ENCODE data around the gene ELOVL6.

ELOVL6 gene

GRCh38 chr4:110211007-110211769 lies 12.8 kb upstream of the ELOVL6 start:
- no peaks in the 10 kb centered on the region for H3K36me3 ChIP-seq (replicated peaks; ENCODE audit: low read depth, low read length)
- H3K4me1 ChIP-seq (ENCODE audit: low read length), result no peaks in the 10 kb centered on the region
- H2AFZ ChIP-seq (ENCODE audit: low read depth, low read length), result peak overlapping the region; percentile 86
- H3K4me3 ChIP-seq (ENCODE audit: low read length), result no peak overlapping the region
- H3K9me3 ChIP-seq (ENCODE audit: insufficient read depth, low read length), result no peaks in the 10 kb centered on the region
- H3K27me3 ChIP-seq (ENCODE audit: low read depth, low read length), result no peaks in the 10 kb centered on the region
- no peak overlapping the region for H3K9ac ChIP-seq (ENCODE audit: low read length)
- peak; percentile 81 for TF ChIP-seq CTCF (IDR thresholded peaks at IDR 0.05; ENCODE audit: low read depth, low read length)
- TF ChIP-seq EZH2phosphoT487 (IDR thresholded peaks at IDR 0.05; ENCODE audit: low read depth), result no peak
- H4K20me1 ChIP-seq (ENCODE audit: insufficient read depth, low read length), result no peaks in the 10 kb centered on the region
- peak overlapping the region; percentile 55 for H3K4me2 ChIP-seq (ENCODE audit: low read length)
- H3K27ac ChIP-seq (ENCODE audit: low read length), result no peak overlapping the region
- no peaks in the 10 kb centered on the region for H3K79me2 ChIP-seq (ENCODE audit: low read length)

GRCh38 chr4:110208419-110208818 lies 10.0 kb upstream of the ELOVL6 start:
- Histone ChIP-seq H3K9me3 (ENCODE audit: insufficient read depth, low read length) (no peaks in the 10 kb centered on the region), H3K79me2 (ENCODE audit: low read length) (no peaks in the 10 kb centered on the region), H3K27ac (ENCODE audit: low read length) (no peak overlapping the region), H3K36me3 (replicated peaks; ENCODE audit: low read depth, low read length) (no peaks in the 10 kb centered on the region), H3K27me3 (ENCODE audit: low read depth, low read length) (no peaks in the 10 kb centered on the region), H3K4me3 (ENCODE audit: low read length) (no peak overlapping the region), H2AFZ (ENCODE audit: low read depth, low read length) (no peak overlapping the region), H3K4me1 (ENCODE audit: low read length) (no peaks in the 10 kb centered on the region), H3K4me2 (ENCODE audit: low read length) (no peak overlapping the region), H4K20me1 (ENCODE audit: insufficient read depth, low read length) (no peaks in the 10 kb centered on the region), H3K9ac (ENCODE audit: low read length) (no peak overlapping the region)
- TF ChIP-seq CTCF (IDR thresholded peaks at IDR 0.05; ENCODE audit: low read depth, low read length), result no peak
- no peak for TF ChIP-seq EZH2phosphoT487 (IDR thresholded peaks at IDR 0.05; ENCODE audit: low read depth)

- H3K9ac ChIP-seq (ENCODE audit: low read length), result no peak overlapping the region
- no peaks in the 10 kb centered on the region for H3K27me3 ChIP-seq (ENCODE audit: low read depth, low read length)
- TF ChIP-seq EZH2phosphoT487 (IDR thresholded peaks at IDR 0.05; ENCODE audit: low read depth) (no peak), CTCF (IDR thresholded peaks at IDR 0.05; ENCODE audit: low read depth, low read length) (no peak)
- H3K36me3 ChIP-seq (replicated peaks; ENCODE audit: low read depth, low read length), result no peaks in the 10 kb centered on the region
- no peak overlapping the region for H2AFZ ChIP-seq (ENCODE audit: low read depth, low read length)
- H3K4me1 ChIP-seq (ENCODE audit: low read length), result no peaks in the 10 kb centered on the region
- no peaks in the 10 kb centered on the region for H3K79me2 ChIP-seq (ENCODE audit: low read length)
- H4K20me1 ChIP-seq (ENCODE audit: insufficient read depth, low read length), result no peaks in the 10 kb centered on the region
- no peak overlapping the region for H3K4me3 ChIP-seq (ENCODE audit: low read length)
- H3K9me3 ChIP-seq (ENCODE audit: insufficient read depth, low read length), result no peaks in the 10 kb centered on the region
- H3K27ac ChIP-seq (ENCODE audit: low read length), result no peak overlapping the region
- H3K4me2 ChIP-seq (ENCODE audit: low read length), result no peak overlapping the region
These were observed 8.8 kb upstream of the ELOVL6 start for GRCh38 chr4:110207233-110207632.

- Histone ChIP-seq H3K4me2 (ENCODE audit: low read length) (no peak overlapping the region), H3K36me3 (replicated peaks; ENCODE audit: low read depth, low read length) (no peaks in the 10 kb centered on the region), H3K4me3 (ENCODE audit: low read length) (no peak overlapping the region), H3K9ac (ENCODE audit: low read length) (no peak overlapping the region), H3K27me3 (ENCODE audit: low read depth, low read length) (no peaks in the 10 kb centered on the region), H3K9me3 (ENCODE audit: insufficient read depth, low read length) (no peaks in the 10 kb centered on the region), H3K27ac (ENCODE audit: low read length) (no peak overlapping the region), H2AFZ (ENCODE audit: low read depth, low read length) (no peak overlapping the region), H3K79me2 (ENCODE audit: low read length) (peaks cover 4% of the 10 kb centered on the region; the same call in 1 of the 2 replicates), H4K20me1 (ENCODE audit: insufficient read depth, low read length) (no peaks in the 10 kb centered on the region), H3K4me1 (ENCODE audit: low read length) (peaks cover 9% of the 10 kb centered on the region)
- TF ChIP-seq EZH2phosphoT487 (IDR thresholded peaks at IDR 0.05; ENCODE audit: low read depth), result no peak
- TF ChIP-seq CTCF (IDR thresholded peaks at IDR 0.05; ENCODE audit: low read depth, low read length), result no peak
These were observed 3.6 kb upstream of the ELOVL6 start for GRCh38 chr4:110202024-110202423.

Measured in OCI-LY3 (cell line).